ENCODE measurements around the gene RALGPS1. TPM values are rescaled to one million over a fixed set of nuclear protein-coding genes. Genes with fewer than 3 reads are reported as not detected.

Gene RALGPS1
- polyA plus RNA-seq, 1 of the 3 experiments (the other 2 are of a cell fraction) = 3.9 TPM

DNA sequence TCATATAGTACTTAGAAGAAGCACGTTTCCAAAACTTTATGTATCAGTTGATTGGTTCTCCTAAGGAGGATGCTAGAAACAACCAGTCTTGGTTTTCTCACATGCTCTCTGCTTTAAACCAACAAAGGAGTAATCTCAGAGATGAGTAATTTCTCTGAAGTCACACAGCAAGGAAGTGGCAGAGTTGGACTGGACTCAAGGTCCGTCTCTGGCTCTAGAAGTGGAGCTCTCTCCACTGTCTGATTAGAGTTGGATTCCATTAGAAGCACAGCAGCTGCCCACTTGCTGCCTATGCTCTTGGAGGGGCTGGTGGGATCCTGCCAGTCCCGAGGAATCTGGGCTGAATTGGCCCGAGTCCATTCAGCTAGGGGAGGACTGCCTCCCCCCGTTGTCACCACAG, 21.0 kb downstream of the RALGPS1 start:
- no peak for DNase-seq

GRCh38 chr9:126937444-126937843, 22.9 kb downstream of the RALGPS1 start:
- no peaks in the 10 kb centered on the region for H3K36me3 ChIP-seq (replicated peaks in 1 of 2; ENCODE audit: control insufficient read depth in 1 of 2, insufficient read depth in 2 of 2, low read length in 1 of 2)
- no peaks in the 10 kb centered on the region for H3K27me3 ChIP-seq (ENCODE audit: insufficient read depth)
- peaks cover 0 to 4% of the 10 kb centered on the region in 2 experiments; a peak in 2 of 4 replicates for H3K4me1 ChIP-seq (ENCODE audit: control insufficient read depth in 1 of 2, insufficient read depth in 2 of 2, low read depth in 1 of 2, low read length in 1 of 2)
- H4K20me1 ChIP-seq (ENCODE audit: insufficient read depth) = no peaks in the 10 kb centered on the region
- no peak for DNase-seq
- H3K4me2 ChIP-seq = no peak overlapping the region
- CTCF ChIA-PET = interaction anchor here (0.7 to 5.8 kb wide), 4 partner anchors 17 to 518 kb away, joined by 3 to 61 read pairs (median 3); no protein-coding TSS in a partner anchor
- H3K79me2 ChIP-seq (ENCODE audit: insufficient read depth) = no peaks in the 10 kb centered on the region
- no peak overlapping the region for H2AFZ ChIP-seq (ENCODE audit: low read depth)
- no peak overlapping the region for H3K4me3 ChIP-seq (ENCODE audit: low read depth in 2 of 2, low read length in 1 of 2)
- H3K9ac ChIP-seq = no peak overlapping the region
- no peaks in the 10 kb centered on the region for H3F3A ChIP-seq (replicated peaks; ENCODE audit: insufficient read depth)
- no peaks in the 10 kb centered on the region for H3K9me2 ChIP-seq
- H3K9me3 ChIP-seq = no peaks in the 10 kb centered on the region
- POLR2A ChIA-PET = no interaction called here
- no peak overlapping the region for H3K27ac ChIP-seq (ENCODE audit: low read depth in 2 of 2, low read length in 1 of 2)
- TF ChIP-seq EP300 (IDR thresholded peaks at IDR 0.05; ENCODE audit: borderline replicate concordance in 1 of 2, low read depth in 1 of 2, low read length in 1 of 2) (no peak), FOXJ3 (CRISPR knock-in tag; IDR thresholded peaks at IDR 0.05) (no peak), YY1 (IDR thresholded peaks at IDR 0.05; ENCODE audit: low read depth) (no peak), POLR2AphosphoS5 (IDR thresholded peaks at IDR 0.05; ENCODE audit: low read depth, low read length) (no peak), FOSL2 (IDR thresholded peaks at IDR 0.05; ENCODE audit: borderline replicate concordance, low read depth) (no peak), RFX5 (IDR thresholded peaks at IDR 0.05; ENCODE audit: low read length) (no peak), RAD21 (IDR thresholded peaks at IDR 0.05; ENCODE audit: low read length) (no peak), TEAD4 (IDR thresholded peaks at IDR 0.05; ENCODE audit: borderline replicate concordance, insufficient read depth) (no peak), SMC3 (IDR thresholded peaks at IDR 0.05; ENCODE audit: low read depth, low read length) (no peak)
- TF ChIP-seq, protein P1, sequence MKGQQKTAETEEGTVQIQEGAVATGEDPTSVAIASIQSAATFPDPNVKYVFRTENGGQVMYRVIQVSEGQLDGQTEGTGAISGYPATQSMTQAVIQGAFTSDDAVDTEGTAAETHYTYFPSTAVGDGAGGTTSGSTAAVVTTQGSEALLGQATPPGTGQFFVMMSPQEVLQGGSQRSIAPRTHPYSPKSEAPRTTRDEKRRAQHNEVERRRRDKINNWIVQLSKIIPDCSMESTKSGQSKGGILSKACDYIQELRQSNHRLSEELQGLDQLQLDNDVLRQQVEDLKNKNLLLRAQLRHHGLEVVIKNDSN (IDR thresholded peaks at IDR 0.05; ENCODE audit: borderline replicate concordance, low read depth) = no peak
- TF ChIP-seq, protein P2, sequence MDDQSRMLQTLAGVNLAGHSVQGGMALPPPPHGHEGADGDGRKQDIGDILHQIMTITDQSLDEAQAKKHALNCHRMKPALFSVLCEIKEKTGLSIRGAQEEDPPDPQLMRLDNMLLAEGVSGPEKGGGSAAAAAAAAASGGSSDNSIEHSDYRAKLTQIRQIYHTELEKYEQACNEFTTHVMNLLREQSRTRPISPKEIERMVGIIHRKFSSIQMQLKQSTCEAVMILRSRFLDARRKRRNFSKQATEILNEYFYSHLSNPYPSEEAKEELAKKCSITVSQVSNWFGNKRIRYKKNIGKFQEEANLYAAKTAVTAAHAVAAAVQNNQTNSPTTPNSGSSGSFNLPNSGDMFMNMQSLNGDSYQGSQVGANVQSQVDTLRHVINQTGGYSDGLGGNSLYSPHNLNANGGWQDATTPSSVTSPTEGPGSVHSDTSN (IDR thresholded peaks at IDR 0.05) = no peak
- TF ChIP-seq, protein P3, sequence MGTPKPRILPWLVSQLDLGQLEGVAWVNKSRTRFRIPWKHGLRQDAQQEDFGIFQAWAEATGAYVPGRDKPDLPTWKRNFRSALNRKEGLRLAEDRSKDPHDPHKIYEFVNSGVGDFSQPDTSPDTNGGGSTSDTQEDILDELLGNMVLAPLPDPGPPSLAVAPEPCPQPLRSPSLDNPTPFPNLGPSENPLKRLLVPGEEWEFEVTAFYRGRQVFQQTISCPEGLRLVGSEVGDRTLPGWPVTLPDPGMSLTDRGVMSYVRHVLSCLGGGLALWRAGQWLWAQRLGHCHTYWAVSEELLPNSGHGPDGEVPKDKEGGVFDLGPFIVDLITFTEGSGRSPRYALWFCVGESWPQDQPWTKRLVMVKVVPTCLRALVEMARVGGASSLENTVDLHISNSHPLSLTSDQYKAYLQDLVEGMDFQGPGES (IDR thresholded peaks at IDR 0.05; ENCODE audit: low read depth, low read length) = no peak

More for the DNA sequence above, 21.0 kb downstream of the RALGPS1 start:
- Histone ChIP-seq H3K4me2 (no peak overlapping the region), H4K20me1 (ENCODE audit: insufficient read depth) (no peaks in the 10 kb centered on the region), H3K4me1 (ENCODE audit: control insufficient read depth in 1 of 2, insufficient read depth in 2 of 2, low read depth in 1 of 2, low read length in 1 of 2) (peaks cover 0 to 4% of the 10 kb centered on the region in 2 experiments; a peak in 1 of 4 replicates), H3K27ac (ENCODE audit: low read depth in 2 of 2, low read length in 1 of 2) (no peak overlapping the region), H3K27me3 (ENCODE audit: insufficient read depth) (no peaks in the 10 kb centered on the region), H3K9ac (no peak overlapping the region), H2AFZ (ENCODE audit: low read depth) (no peak overlapping the region), H3K4me3 (ENCODE audit: low read depth in 2 of 2, low read length in 1 of 2) (no peak overlapping the region), H3K36me3 (replicated peaks in 1 of 2; ENCODE audit: control insufficient read depth in 1 of 2, insufficient read depth in 2 of 2, low read length in 1 of 2) (no peaks in the 10 kb centered on the region), H3F3A (replicated peaks; ENCODE audit: insufficient read depth) (no peaks in the 10 kb centered on the region), H3K79me2 (ENCODE audit: insufficient read depth) (no peaks in the 10 kb centered on the region), H3K9me3 (no peaks in the 10 kb centered on the region), H3K9me2 (no peaks in the 10 kb centered on the region)
- ChIA-PET POLR2A (no interaction called here), CTCF (interaction anchor here (1.3 to 2.2 kb wide), 2 partner anchors 261 to 263 kb away, joined by 4 to 7 read pairs; no protein-coding TSS in a partner anchor)
- no peak for TF ChIP-seq EP300 (IDR thresholded peaks at IDR 0.05; ENCODE audit: borderline replicate concordance in 1 of 2, low read depth in 1 of 2, low read length in 1 of 2)
- TF ChIP-seq MXI1 (IDR thresholded peaks at IDR 0.05; ENCODE audit: low read depth, low read length) = no peak
- no peak for TF ChIP-seq SMC3 (IDR thresholded peaks at IDR 0.05; ENCODE audit: low read depth, low read length)
- no peak for TF ChIP-seq POLR2AphosphoS5 (IDR thresholded peaks at IDR 0.05; ENCODE audit: low read depth, low read length)
- TF ChIP-seq FOXM1 (IDR thresholded peaks at IDR 0.05; ENCODE audit: low read depth) = no peak
- TF ChIP-seq CHD2 (IDR thresholded peaks at IDR 0.05; ENCODE audit: low read length, partially characterized antibody) = no peak
- no peak for TF ChIP-seq YY1 (IDR thresholded peaks at IDR 0.05; ENCODE audit: low read depth)
- TF ChIP-seq JUND (IDR thresholded peaks at IDR 0.05) = no peak
- no peak for TF ChIP-seq SIN3A (IDR thresholded peaks at IDR 0.05; ENCODE audit: borderline replicate concordance, low read depth, low read length)
- TF ChIP-seq GATA2 (CRISPR knock-in tag; IDR thresholded peaks at IDR 0.05) = no peak
- TF ChIP-seq RCOR1 (IDR thresholded peaks at IDR 0.05; ENCODE audit: low read length) = no peak
- no peak for TF ChIP-seq NRF1 (IDR thresholded peaks at IDR 0.05; ENCODE audit: low read depth, low read length)
- TF ChIP-seq, protein P2 (IDR thresholded peaks at IDR 0.05) = no peak
- no peak for TF ChIP-seq FOSL2 (IDR thresholded peaks at IDR 0.05; ENCODE audit: borderline replicate concordance, low read depth)
- TF ChIP-seq RFX5 (IDR thresholded peaks at IDR 0.05; ENCODE audit: low read length) = no peak
- TF ChIP-seq TEAD4 (IDR thresholded peaks at IDR 0.05; ENCODE audit: borderline replicate concordance, insufficient read depth) = no peak
- TF ChIP-seq TCF12 (IDR thresholded peaks at IDR 0.05) = no peak
- TF ChIP-seq, protein P4, sequence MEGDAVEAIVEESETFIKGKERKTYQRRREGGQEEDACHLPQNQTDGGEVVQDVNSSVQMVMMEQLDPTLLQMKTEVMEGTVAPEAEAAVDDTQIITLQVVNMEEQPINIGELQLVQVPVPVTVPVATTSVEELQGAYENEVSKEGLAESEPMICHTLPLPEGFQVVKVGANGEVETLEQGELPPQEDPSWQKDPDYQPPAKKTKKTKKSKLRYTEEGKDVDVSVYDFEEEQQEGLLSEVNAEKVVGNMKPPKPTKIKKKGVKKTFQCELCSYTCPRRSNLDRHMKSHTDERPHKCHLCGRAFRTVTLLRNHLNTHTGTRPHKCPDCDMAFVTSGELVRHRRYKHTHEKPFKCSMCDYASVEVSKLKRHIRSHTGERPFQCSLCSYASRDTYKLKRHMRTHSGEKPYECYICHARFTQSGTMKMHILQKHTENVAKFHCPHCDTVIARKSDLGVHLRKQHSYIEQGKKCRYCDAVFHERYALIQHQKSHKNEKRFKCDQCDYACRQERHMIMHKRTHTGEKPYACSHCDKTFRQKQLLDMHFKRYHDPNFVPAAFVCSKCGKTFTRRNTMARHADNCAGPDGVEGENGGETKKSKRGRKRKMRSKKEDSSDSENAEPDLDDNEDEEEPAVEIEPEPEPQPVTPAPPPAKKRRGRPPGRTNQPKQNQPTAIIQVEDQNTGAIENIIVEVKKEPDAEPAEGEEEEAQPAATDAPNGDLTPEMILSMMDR (IDR thresholded peaks at IDR 0.05) = no peak
- 64% methylated on average over 5 of the region's 5 CpGs for WGBS (ENCODE audit: low lambda C conversion rate)
